MCF 10A (cell line): Measurements from ENCODE around the gene ANKRD22. TPM values are rescaled to one million over a fixed set of nuclear protein-coding genes. Genes with fewer than 3 reads are reported as not detected.

Source experiments
- BruUV-seq: library from RNA; stranded (reverse); fragments of 400-500 nt; replicated peaks from 2 replicates; lab custom pipeline; 2021; lab: Mats Ljungman, UMichigan
- CTCF ChIA-PET: fragments of 300-600 bp; sonication (Branson Sonifier 250); formaldehyde crosslinking; extraction: SDS; loops from one replicate; lab custom pipeline; 2021; ENCODE audit warnings: antibody characterized with exemption, inconsistent platforms; lab: Yijun Ruan, JAX
- POLR2A ChIA-PET: fragments of 300-600, 350-650 bp; sonication (Branson Sonifier 250); formaldehyde crosslinking; extraction: SDS; loops from one replicate; lab custom pipeline; 2020; ENCODE audit warnings: antibody characterized with exemption, inconsistent platforms; lab: Yijun Ruan, JAX
- DNase-seq: peaks from one replicate; pipeline ENCODE4 v3.0.0-alpha.2; 2018; ENCODE audit not compliant: unreplicated experiment
- H3K27ac Mint-ChIP-seq: one replicate; pipeline ENCODE4 v1.8.0; 2022; ENCODE audit warnings: mild to moderate bottlenecking, low read depth, mixed read lengths; ENCODE audit not compliant: unreplicated experiment
- H3K27me3 Mint-ChIP-seq: one replicate; pipeline ENCODE4 v1.8.0; 2022; ENCODE audit warnings: mixed read lengths; ENCODE audit not compliant: insufficient read depth, unreplicated experiment
- H3K36me3 Mint-ChIP-seq: one replicate; pipeline ENCODE4 v1.8.0; 2022; ENCODE audit warnings: mild to moderate bottlenecking, moderate library complexity, mixed read lengths; ENCODE audit not compliant: insufficient read depth, unreplicated experiment
- H3K4me1 Mint-ChIP-seq: one replicate; pipeline ENCODE4 v1.8.0; 2022; ENCODE audit warnings: mixed read lengths; ENCODE audit not compliant: insufficient read depth, unreplicated experiment
- H3K4me3 Mint-ChIP-seq: one replicate; pipeline ENCODE4 v1.8.0; 2022; ENCODE audit warnings: mild to moderate bottlenecking, moderate library complexity, mixed read lengths; ENCODE audit not compliant: unreplicated experiment
- H3K9me3 Mint-ChIP-seq: one replicate; pipeline ENCODE4 v1.8.0; 2022; ENCODE audit warnings: mixed read lengths; ENCODE audit not compliant: unreplicated experiment
- CTCF ChIP-seq: fragments of 200-600 bp; IDR thresholded peaks from one replicate; pipeline ENCODE4 v1.8.0; 2022; ENCODE audit warnings: antibody characterized with exemption, mild to moderate bottlenecking; ENCODE audit not compliant: unreplicated experiment
- intact Hi-C: fragments of 100-400 bp; cut with micrococcal nuclease; formaldehyde crosslinking; loops from 2 replicates; pipeline ENCODE4 v1.14.1; 2022
- total RNA-seq: library from RNA; stranded (reverse); gene quantifications from 2 replicates; pipeline ENCODE4 v1.2.3, GENCODE V29; 2022

The ANKRD22 gene
- total RNA-seq, 1 experiment from 2014 or later: 0.26 TPM

- Mint-ChIP-seq H3K9me3 (no peaks in the 10 kb centered on the region), H3K27me3 (no peaks in the 10 kb centered on the region), H3K4me3 (no peak overlapping the region), H3K36me3 (no peaks in the 10 kb centered on the region), H3K27ac (no peak overlapping the region), H3K4me1 (peaks cover 3% of the 10 kb centered on the region)
- no peak for DNase-seq
- intact Hi-C loops: no loop called here
- POLR2A ChIA-PET: no interaction called here
- BruUV-seq: no TSS peak
- CTCF ChIA-PET: interaction anchor here (1.0 to 1.1 kb wide), 2 partner anchors 98 to 221 kb away, joined by 3 read pairs; no protein-coding TSS in a partner anchor
- TF ChIP-seq CTCF: no peak
These were observed 65.4 kb downstream of the ANKRD22 start for GRCh38 chr10:88786032-88786770.

DNA sequence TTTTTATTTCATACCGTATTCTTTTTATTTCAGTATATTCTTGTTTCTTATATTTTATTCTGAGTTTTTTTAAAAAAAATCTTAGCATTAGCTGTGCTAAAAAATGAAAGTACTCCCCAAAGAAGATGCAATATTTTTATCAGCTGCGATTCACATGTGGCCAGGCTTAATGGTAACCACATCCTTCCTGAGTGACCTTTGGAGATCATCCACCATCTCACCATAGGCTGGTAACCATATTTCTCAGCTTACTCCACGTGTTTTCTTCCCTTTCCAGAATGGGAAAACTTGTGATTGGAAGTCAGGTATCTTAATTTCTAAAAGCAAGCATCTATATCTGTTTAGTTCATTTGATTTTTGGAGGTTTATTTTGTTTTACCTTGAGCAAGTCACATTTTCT lies 67.9 kb downstream of the ANKRD22 start:
- no peak for DNase-seq
- POLR2A ChIA-PET: interaction anchor here (0.6 kb wide), 1 partner anchor 86 kb away, joined by 4 read pairs; no protein-coding TSS in a partner anchor

DNA sequence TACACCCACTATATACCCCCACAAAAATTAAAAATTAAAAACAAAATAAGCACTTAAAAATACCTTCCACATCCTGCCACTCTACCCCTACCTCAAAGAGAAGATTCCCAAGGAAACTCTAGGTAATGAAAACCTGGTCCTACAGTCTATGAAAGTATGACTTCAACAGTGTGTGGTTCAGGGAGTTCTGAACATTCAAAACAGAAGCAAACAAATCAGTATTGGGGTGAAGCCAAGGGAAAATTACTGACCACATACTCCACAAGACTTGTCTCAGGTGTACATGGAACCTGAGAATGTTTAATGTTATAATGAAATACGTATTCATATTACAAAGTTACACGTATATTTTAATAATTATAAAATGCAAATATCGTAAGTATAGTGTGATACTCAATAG lies 69.4 kb downstream of the ANKRD22 start:
- no peak for TF ChIP-seq CTCF
- no peak for DNase-seq
- intact Hi-C loops: no loop called here
- Mint-ChIP-seq H3K27ac (no peak overlapping the region), H3K9me3 (no peaks in the 10 kb centered on the region), H3K4me3 (no peak overlapping the region), H3K4me1 (peaks cover 9% of the 10 kb centered on the region), H3K27me3 (no peaks in the 10 kb centered on the region), H3K36me3 (no peaks in the 10 kb centered on the region)
- BruUV-seq: no TSS peak
- POLR2A ChIA-PET: no interaction called here
- CTCF ChIA-PET: interaction anchor here (1.3 kb wide), 1 partner anchor 27 kb away, joined by 4 read pairs; no protein-coding TSS in a partner anchor

More for the DNA sequence above, 67.9 kb downstream of the ANKRD22 start:
- peaks cover 9% of the 10 kb centered on the region for H3K4me1 Mint-ChIP-seq
- no peaks in the 10 kb centered on the region for H3K36me3 Mint-ChIP-seq
- no peaks in the 10 kb centered on the region for H3K9me3 Mint-ChIP-seq
- no TSS peak for BruUV-seq
- no peak for TF ChIP-seq CTCF
- H3K4me3 Mint-ChIP-seq: no peak overlapping the region
- CTCF ChIA-PET: no interaction called here
- H3K27ac Mint-ChIP-seq: no peak overlapping the region
- H3K27me3 Mint-ChIP-seq: no peaks in the 10 kb centered on the region
- intact Hi-C loops: no loop called here

DNA sequence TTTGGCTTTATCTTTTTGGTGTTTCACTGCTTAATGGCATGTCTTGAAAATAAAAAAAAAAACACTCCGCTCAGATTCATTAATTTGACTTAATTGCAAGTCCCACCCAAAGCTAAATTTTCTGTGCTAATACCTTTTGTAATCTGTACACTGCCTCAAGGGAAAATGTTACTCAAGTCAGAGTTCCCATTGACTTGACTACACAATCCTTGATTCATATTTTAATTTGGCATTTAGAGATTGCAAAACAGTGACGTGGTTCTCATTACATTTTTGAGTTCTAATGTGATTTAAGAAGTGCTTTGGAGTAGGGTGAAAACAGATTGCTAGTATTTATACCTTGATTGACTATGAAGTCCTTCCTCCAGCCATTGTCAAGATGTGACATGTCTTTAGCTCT lies 70.4 kb downstream of the ANKRD22 start:
- H3K36me3 Mint-ChIP-seq: no peaks in the 10 kb centered on the region
- no peaks in the 10 kb centered on the region for H3K27me3 Mint-ChIP-seq
- no TSS peak for BruUV-seq
- H3K9me3 Mint-ChIP-seq: no peaks in the 10 kb centered on the region
- POLR2A ChIA-PET: interaction anchor here (0.9 to 1.5 kb wide), 3 partner anchors 11 to 215 kb away, joined by 3 to 6 read pairs (median 4); no protein-coding TSS in a partner anchor
- H3K4me1 Mint-ChIP-seq: peaks cover 9% of the 10 kb centered on the region
- no peak overlapping the region for H3K4me3 Mint-ChIP-seq
- intact Hi-C loops: no loop called here
- peak; percentile 29 for DNase-seq
- CTCF ChIA-PET: interaction anchor here (0.6 to 1.3 kb wide), 5 partner anchors 28 to 270 kb away, joined by 3 to 7 read pairs (median 4); no protein-coding TSS in a partner anchor
- H3K27ac Mint-ChIP-seq: no peak overlapping the region
- no peak for TF ChIP-seq CTCF

Other genes starting within 250 kb of the ANKRD22 start
- not detected in 2 replicates for gene LIPF, start 187.4 kb downstream of the ANKRD22 start, total RNA-seq
- not detected in 2 replicates for gene LIPK, start 145.6 kb downstream of the ANKRD22 start, total RNA-seq
- gene LIPN, start 91.8 kb downstream of the ANKRD22 start, total RNA-seq: not detected in 2 replicates
- gene LIPM, start 49.1 kb downstream of the ANKRD22 start, total RNA-seq: not detected in 2 replicates
- gene STAMBPL1, start 28.4 kb upstream of the ANKRD22 start, total RNA-seq: 18.9 and 29.2 TPM in 2 replicates
- 25.4 and 25.6 TPM in 2 replicates for gene ACTA2, start 100.9 kb upstream of the ANKRD22 start, total RNA-seq
- gene FAS, start 139.0 kb upstream of the ANKRD22 start, total RNA-seq: 55.6 and 60.2 TPM in 2 replicates